H9 (cell line): ENCODE results near the gene NCAM1. TPM values are rescaled to one million over a fixed set of nuclear protein-coding genes. Genes with fewer than 3 reads are reported as not detected.

Source experiments
- DNase-seq: peaks from one replicate; pipeline ENCODE4 v3.0.0-alpha.2; 2017
- H2AFZ ChIP-seq: one replicate; pipeline ENCODE4 v1.6.1; 2013; ENCODE audit warnings: mild to moderate bottlenecking, low read length, control low read depth, moderate library complexity
- H2AK5ac ChIP-seq: 2 replicates; pipeline ENCODE4 v1.6.1; 2013; ENCODE audit warnings: low read length, control low read depth, mixed read lengths; ENCODE audit not compliant: insufficient read length
- H2BK120ac ChIP-seq: one replicate; pipeline ENCODE4 v1.6.1; 2013; ENCODE audit warnings: low read depth, mild to moderate bottlenecking, low read length, control low read depth, inconsistent platforms; ENCODE audit not compliant: poor library complexity, severe bottlenecking
- H2BK12ac ChIP-seq: 2 replicates; pipeline ENCODE4 v1.6.1; 2013; ENCODE audit warnings: low read length, control low read depth, mixed read lengths, low read depth; ENCODE audit not compliant: insufficient read length
- H2BK15ac ChIP-seq: 2 replicates; pipeline ENCODE4 v1.6.1; 2013; ENCODE audit warnings: low read depth, low read length, control low read depth
- H2BK20ac ChIP-seq: one replicate; pipeline ENCODE4 v1.6.1; 2013; ENCODE audit warnings: low read depth, mild to moderate bottlenecking, low read length, control low read depth, inconsistent platforms; ENCODE audit not compliant: poor library complexity, severe bottlenecking
- H2BK5ac ChIP-seq: 2 replicates; pipeline ENCODE4 v1.6.1; 2013; ENCODE audit warnings: low read length, control low read depth, mixed read lengths; ENCODE audit not compliant: insufficient read length
- H3K14ac ChIP-seq: 2 replicates; pipeline ENCODE4 v1.6.1; 2013; ENCODE audit warnings: low read length, control low read depth; ENCODE audit not compliant: insufficient read depth
- H3K18ac ChIP-seq: 2 replicates; pipeline ENCODE4 v1.6.1; 2013; ENCODE audit warnings: low read depth, mild to moderate bottlenecking, mixed read lengths, low read length, control low read depth; ENCODE audit not compliant: insufficient read length
- H3K23ac ChIP-seq: 2 replicates; pipeline ENCODE4 v1.6.1; 2013; ENCODE audit warnings: low read length, control low read depth, mixed read lengths, low read depth; ENCODE audit not compliant: insufficient read length
- H3K23me2 ChIP-seq: 2 replicates; pipeline ENCODE4 v1.6.1; 2013; ENCODE audit warnings: low read depth, mild to moderate bottlenecking, mixed read lengths, low read length, control low read depth; ENCODE audit not compliant: insufficient read length, poor library complexity, severe bottlenecking
- H3K27ac ChIP-seq: 2 replicates; pipeline ENCODE4 v1.5.1; 2013; ENCODE audit warnings: low read length, control low read depth, mixed read lengths, low read depth; ENCODE audit not compliant: insufficient read length
- H3K27me3 ChIP-seq: 2 replicates; pipeline ENCODE4 v1.6.1; 2013; ENCODE audit warnings: low read length, control low read depth, inconsistent platforms; ENCODE audit not compliant: insufficient read depth
- H3K4ac ChIP-seq: 2 replicates; pipeline ENCODE4 v1.6.1; 2013; ENCODE audit warnings: low read depth, mild to moderate bottlenecking, control low read depth, inconsistent platforms, low read length, moderate library complexity
- H3K4me1 ChIP-seq: 2 replicates; pipeline ENCODE4 v1.6.1; 2013; ENCODE audit warnings: low read length, control low read depth, inconsistent platforms; ENCODE audit not compliant: insufficient read depth
- H3K4me2 ChIP-seq: 2 replicates; pipeline ENCODE4 v1.6.1; 2013; ENCODE audit warnings: low read length, control low read depth, mixed read lengths; ENCODE audit not compliant: insufficient read length, insufficient read depth
- H3K56ac ChIP-seq: 2 replicates; pipeline ENCODE4 v1.6.1; 2013; ENCODE audit warnings: low read depth, mild to moderate bottlenecking, mixed read lengths, low read length, control low read depth; ENCODE audit not compliant: insufficient read length
- H3K79me1 ChIP-seq: 2 replicates; pipeline ENCODE4 v1.6.1; 2013; ENCODE audit warnings: low read depth, mild to moderate bottlenecking, moderate library complexity, low read length, control low read depth, inconsistent platforms; ENCODE audit not compliant: insufficient read depth, poor library complexity, severe bottlenecking
- H3K79me2 ChIP-seq: 2 replicates; pipeline ENCODE4 v1.6.1; 2013; ENCODE audit warnings: low read length, control low read depth, inconsistent platforms; ENCODE audit not compliant: insufficient read depth
- H3K9ac ChIP-seq: 2 replicates; pipeline ENCODE4 v1.6.1; 2013; ENCODE audit warnings: low read length, control low read depth, mixed read lengths; ENCODE audit not compliant: insufficient read length; ENCODE audit errors: extremely low read depth
- H3K9me3 ChIP-seq: one replicate; pipeline ENCODE4 v1.6.1; 2013; ENCODE audit warnings: low read depth, low read length, inconsistent platforms; ENCODE audit not compliant: control insufficient read depth
- H3T11ph ChIP-seq: one replicate; pipeline ENCODE4 v1.6.1; 2013; ENCODE audit warnings: mild to moderate bottlenecking, low read length, control low read depth, inconsistent platforms
- H4K20me1 ChIP-seq: one replicate; pipeline ENCODE4 v1.6.1; 2013; ENCODE audit not compliant: control insufficient read depth, insufficient read length, insufficient read depth
- H4K5ac ChIP-seq: 2 replicates; pipeline ENCODE4 v1.6.1; 2013; ENCODE audit warnings: low read depth, mild to moderate bottlenecking, mixed read lengths, low read length, control low read depth; ENCODE audit not compliant: insufficient read length
- H4K8ac ChIP-seq: replicated peaks from 2 replicates; pipeline ENCODE4 v1.6.1; 2013; ENCODE audit warnings: low read length, control low read depth, mixed read lengths, low read depth; ENCODE audit not compliant: insufficient read length
- H4K91ac ChIP-seq: 2 replicates; pipeline ENCODE4 v1.6.1; 2013; ENCODE audit warnings: low read depth, mild to moderate bottlenecking, moderate library complexity, mixed read lengths, low read length, control low read depth; ENCODE audit not compliant: insufficient read length
- H3K27ac Mint-ChIP-seq, 3 experiments: 2 replicates in 2 of 3; 3 replicates in 1 of 3; pipeline ENCODE4 v1.8.0; 2020 to 2021; ENCODE audit warnings: mixed read lengths in 3 of 3, mild to moderate bottlenecking in 1 of 3, moderate library complexity in 1 of 3
- H3K27me3 Mint-ChIP-seq: 2 replicates; pipeline ENCODE4 v1.8.0; 2021; ENCODE audit warnings: low read depth, mild to moderate bottlenecking, moderate library complexity, mixed read lengths
- H3K36me3 Mint-ChIP-seq, 3 experiments: 2 replicates in 2 of 3; 3 replicates in 1 of 3; pipeline ENCODE4 v1.8.0; 2020 to 2021; ENCODE audit warnings: low read depth in 3 of 3, mixed read lengths in 3 of 3; ENCODE audit not compliant: insufficient read depth in 1 of 3
- H3K4me1 Mint-ChIP-seq, 2 experiments: 2 replicates each; pipeline ENCODE4 v1.8.0; 2020; ENCODE audit warnings: mixed read lengths in 2 of 2
- H3K4me3 Mint-ChIP-seq, 2 experiments: 2 replicates in 1 of 2; 3 replicates in 1 of 2; pipeline ENCODE4 v1.8.0; 2020 to 2021; ENCODE audit warnings: mild to moderate bottlenecking in 2 of 2, mixed read lengths in 2 of 2, moderate library complexity in 1 of 2
- H3K9me3 Mint-ChIP-seq, 2 experiments: 2 replicates in 1 of 2; 3 replicates in 1 of 2; pipeline ENCODE4 v1.8.0; 2020; ENCODE audit warnings: mild to moderate bottlenecking in 2 of 2, mixed read lengths in 2 of 2, moderate library complexity in 1 of 2
- CTCF ChIP-seq: fragments of 200-600 bp; sonication (generic); conservative IDR thresholded peaks from 3 replicates; pipeline ENCODE4 v1.8.0; 2021; ENCODE audit warnings: antibody characterized with exemption, mild to moderate bottlenecking
- WGBS: extraction: QIAGEN DNeasy Blood & Tissue Kit; methylation state at CpG from one replicate; pipeline ENCODE4 v1.1.7; 2013; ENCODE audit warnings: missing lambda C conversion rate, low lambda C conversion rate, mixed read lengths; ENCODE audit not compliant: insufficient read length; ENCODE audit errors: extremely low coverage; 5-methylcytosine and 5-hydroxymethylcytosine counted together
- total RNA-seq: library from RNA; stranded (reverse); gene quantifications from 2 replicates; pipeline ENCODE4 v1.2.1, GENCODE V29; 2021

Gene NCAM1
- total RNA-seq, 1 experiment from 2014 or later = 2.5 TPM

DNA sequence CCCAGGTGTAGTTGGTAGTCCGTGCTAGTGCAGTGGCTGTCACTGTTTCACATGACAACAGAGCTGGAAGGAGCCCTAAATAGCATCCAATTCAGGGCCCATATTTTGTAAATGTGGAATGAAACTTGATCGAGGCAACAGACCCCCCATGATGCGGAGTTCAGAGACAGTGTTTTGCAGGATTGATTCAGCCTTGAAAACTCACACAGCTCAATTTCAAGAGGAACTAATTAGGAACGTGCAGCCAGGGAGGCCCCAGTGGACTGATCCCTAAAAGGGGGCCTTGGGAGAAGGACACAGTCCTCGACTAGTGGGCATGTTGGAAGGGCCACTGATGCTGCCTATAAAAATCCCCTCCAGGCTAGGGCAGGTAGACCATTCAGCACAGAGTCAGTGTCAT is 292.2 kb downstream of the NCAM1 start:
- no peak overlapping the region for H3K14ac ChIP-seq
- H4K20me1 ChIP-seq = no peaks in the 10 kb centered on the region
- H2BK5ac ChIP-seq = no peak overlapping the region
- H4K91ac ChIP-seq = no peak overlapping the region
- H3K18ac ChIP-seq = no peak overlapping the region
- H3K23ac ChIP-seq = no peak overlapping the region
- H2AFZ ChIP-seq = no peak overlapping the region
- no peak overlapping the region for H4K8ac ChIP-seq
- H3K56ac ChIP-seq = no peak overlapping the region
- no CpG with 5 or more reads among the region's 5 CpGs for WGBS
- no peak overlapping the region for H3K4me2 ChIP-seq
- DNase-seq = no peak
- Mint-ChIP-seq H3K36me3 (no peaks in the 10 kb centered on the region), H3K9me3 (no peaks in the 10 kb centered on the region), H3K27ac (peak overlapping the region in 1 of 3 experiments; percentile 31; a peak in 1 of 7 replicates), H3K27me3 (no peaks in the 10 kb centered on the region), H3K4me3 (no peak overlapping the region), H3K4me1 (peaks cover 7 to 8% of the 10 kb centered on the region in 2 experiments)
- H3K27ac ChIP-seq = no peak overlapping the region
- no peak for TF ChIP-seq CTCF
- no peak overlapping the region for H2BK15ac ChIP-seq
- H3T11ph ChIP-seq = no peak overlapping the region
- H2AK5ac ChIP-seq = no peak overlapping the region
- no peaks in the 10 kb centered on the region for H3K79me1 ChIP-seq
- no peaks in the 10 kb centered on the region for H3K9me3 ChIP-seq
- H3K23me2 ChIP-seq = no peaks in the 10 kb centered on the region
- no peak overlapping the region for H4K5ac ChIP-seq
- no peak overlapping the region for H3K4ac ChIP-seq
- no peak overlapping the region for H2BK12ac ChIP-seq
- no peaks in the 10 kb centered on the region for H3K79me2 ChIP-seq
- H2BK20ac ChIP-seq = no peak overlapping the region
- no peaks in the 10 kb centered on the region; the same call in 1 of the 2 replicates for H3K4me1 ChIP-seq
- no peak overlapping the region for H3K9ac ChIP-seq
- H3K27me3 ChIP-seq = no peaks in the 10 kb centered on the region
- no peak overlapping the region for H2BK120ac ChIP-seq
